GM12892 (cell line): ENCODE results near the gene IGLON5.

Experiments
- POLR2A ChIP-seq: IDR thresholded peaks from 2 replicates; pipeline ENCODE4 v1.6.1; 2011; ENCODE audit warnings: low read depth, low read length, control low read depth
- POLR2AphosphoS5 ChIP-seq: IDR thresholded peaks from 2 replicates; pipeline ENCODE4 v1.6.1; 2011; ENCODE audit warnings: low read depth, low read length, control low read depth
- TAF1 ChIP-seq: IDR thresholded peaks from 2 replicates; pipeline ENCODE4 v1.6.1; 2011; ENCODE audit warnings: low read depth, mild to moderate bottlenecking, control low read depth, low read length, borderline replicate concordance

- TF ChIP-seq POLR2A (no peak), POLR2AphosphoS5 (no peak), TAF1 (no peak)
Observed at GRCh38 chr19:51316688-51317087, 5.2 kb downstream of the IGLON5 start.
